SK-N-SH (cell line): ENCODE measurements around the gene ZNF358. TPM values are rescaled to one million over a fixed set of nuclear protein-coding genes. Genes with fewer than 3 reads are reported as not detected.

ENCODE experiments used
- CTCF ChIA-PET: fragments of 300-600, 350-600 bp; formaldehyde crosslinking; extraction: SDS; loops from one replicate; lab custom pipeline; 2021; lab: Yijun Ruan, JAX
- POLR2A ChIA-PET: fragments of 350-600 bp; sonication (Branson Sonifier 250); formaldehyde crosslinking; extraction: SDS; loops from one replicate; lab custom pipeline; 2020; ENCODE audit warnings: antibody characterized with exemption, inconsistent platforms; lab: Yijun Ruan, JAX
- DNase-seq: peaks from one replicate; pipeline ENCODE4 v3.0.0; 2012
- H2AFZ ChIP-seq: fragments of 200-600 bp; sonication (generic); 2 replicates; pipeline ENCODE4 v1.8.1; 2016; ENCODE audit warnings: antibody characterized with exemption, mild to moderate bottlenecking, low read depth
- H3F3A ChIP-seq: fragments of 200-600 bp; sonication (generic); replicated peaks from 2 replicates; pipeline ENCODE3; 2016; ENCODE audit warnings: antibody characterized with exemption, mild to moderate bottlenecking; ENCODE audit not compliant: insufficient read depth
- H3K27ac ChIP-seq, 2 experiments: fragments of 200-500 bp in 1 of 2; fragments of 200-600 bp in 1 of 2; sonication (Bioruptor generic) in 1 of 2; sonication (generic), shearing (Covaris generic) in 1 of 2; 2 replicates each; pipeline versions ENCODE4 v1.5.1 to v1.6.1; 2014 to 2016; ENCODE audit warnings: low read depth in 2 of 2, inconsistent platforms in 1 of 2, low read length in 1 of 2, mild to moderate bottlenecking in 1 of 2, mixed read lengths in 1 of 2
- H3K27me3 ChIP-seq: fragments of 200-600 bp; sonication (generic), shearing (Covaris generic); 2 replicates; pipeline ENCODE4 v1.6.1; 2016; ENCODE audit warnings: mixed run types; ENCODE audit not compliant: insufficient read depth
- H3K36me3 ChIP-seq, 2 experiments: fragments of 200-500 bp in 1 of 2; fragments of 200-600 bp in 1 of 2; sonication (Bioruptor generic) in 1 of 2; sonication (generic) in 1 of 2; replicated peaks in 1 of 2; 2 replicates each; pipeline versions ENCODE3 to v1.5.1; 2014 to 2016; ENCODE audit warnings: low read length in 1 of 2, mild to moderate bottlenecking in 1 of 2; ENCODE audit not compliant: insufficient read depth in 2 of 2, control insufficient read depth in 1 of 2
- H3K4me1 ChIP-seq, 2 experiments: fragments of 200-500 bp in 1 of 2; fragments of 200-600 bp in 1 of 2; sonication (Bioruptor generic) in 1 of 2; sonication (generic), shearing (Covaris generic) in 1 of 2; 2 replicates each; pipeline versions ENCODE4 v1.5.1 to v1.6.1; 2014 to 2016; ENCODE audit warnings: low read depth in 1 of 2, low read length in 1 of 2, mixed run types in 1 of 2; ENCODE audit not compliant: insufficient read depth in 2 of 2, control insufficient read depth in 1 of 2
- H3K4me2 ChIP-seq: fragments of 200-600 bp; sonication (generic), shearing (Covaris generic); 2 replicates; pipeline ENCODE4 v1.6.1; 2017; ENCODE audit warnings: mixed run types
- H3K4me3 ChIP-seq, 2 experiments: fragments of 200-500 bp in 1 of 2; fragments of 200-600 bp in 1 of 2; sonication (Bioruptor generic) in 1 of 2; sonication (generic), shearing (Covaris generic) in 1 of 2; 2 replicates each; pipeline versions ENCODE4 v1.5.1 to v1.8.1; 2014 to 2016; ENCODE audit warnings: low read depth in 2 of 2, inconsistent platforms in 1 of 2, low read length in 1 of 2, mild to moderate bottlenecking in 1 of 2, mixed read lengths in 1 of 2, moderate library complexity in 1 of 2
- H3K79me2 ChIP-seq: fragments of 200-600 bp; sonication (generic); 2 replicates; pipeline ENCODE4 v1.8.1; 2017; ENCODE audit warnings: mild to moderate bottlenecking; ENCODE audit not compliant: insufficient read depth
- H3K9ac ChIP-seq: fragments of 200-600 bp; sonication (generic); 2 replicates; pipeline ENCODE4 v1.6.1; 2017; ENCODE audit warnings: mixed run types
- H3K9me2 ChIP-seq: fragments of 200-600 bp; sonication (generic); 2 replicates; pipeline ENCODE4 v1.6.1; 2017; ENCODE audit warnings: mixed run types
- H3K9me3 ChIP-seq: fragments of 200-600 bp; sonication (generic); 2 replicates; pipeline ENCODE4 v1.6.1; 2017; ENCODE audit warnings: mixed run types, mild to moderate bottlenecking, moderate library complexity
- H4K20me1 ChIP-seq: fragments of 200-600 bp; sonication (generic); 2 replicates; pipeline ENCODE4 v1.6.1; 2017; ENCODE audit warnings: mild to moderate bottlenecking, mixed run types; ENCODE audit not compliant: insufficient read depth
- CHD2 ChIP-seq: fragments of 150-350 bp; IDR thresholded peaks from 2 replicates; pipeline ENCODE4 v1.6.1; 2018; ENCODE audit warnings: low read length; ENCODE audit not compliant: partially characterized antibody
- ELF1 ChIP-seq: IDR thresholded peaks from 2 replicates; pipeline ENCODE4 v1.4.0; 2012
- EP300 ChIP-seq, 2 experiments: IDR thresholded peaks; 2 replicates each; pipeline versions ENCODE4 v1.4.0 to v1.6.1; 2012; ENCODE audit warnings: borderline replicate concordance in 1 of 2, low read depth in 1 of 2, low read length in 1 of 2
- FOSL2 ChIP-seq: IDR thresholded peaks from 2 replicates; pipeline ENCODE4 v1.4.0; 2012; ENCODE audit warnings: low read depth, mild to moderate bottlenecking, moderate library complexity, borderline replicate concordance
- POLR2AphosphoS5 ChIP-seq: IDR thresholded peaks from 2 replicates; pipeline ENCODE4 v1.6.1; 2012; ENCODE audit warnings: low read depth, low read length
- RCOR1 ChIP-seq: fragments of 150-350 bp; IDR thresholded peaks from 2 replicates; pipeline ENCODE4 v1.6.1; 2017; ENCODE audit warnings: antibody characterized with exemption, low read length
- RFX5 ChIP-seq: IDR thresholded peaks from 2 replicates; pipeline ENCODE4 v1.6.1; 2012; ENCODE audit warnings: mild to moderate bottlenecking, improper control_type of control experiment, low read length
- TAF1 ChIP-seq: IDR thresholded peaks from 2 replicates; pipeline ENCODE4 v1.6.1; 2012; ENCODE audit warnings: low read depth, mild to moderate bottlenecking, low read length, moderate library complexity, borderline replicate concordance
- TCF12 ChIP-seq: IDR thresholded peaks from 2 replicates; pipeline ENCODE4 v1.4.0; 2012
- YY1 ChIP-seq: IDR thresholded peaks from 2 replicates; pipeline ENCODE4 v1.4.0; 2012; ENCODE audit warnings: low read depth, mild to moderate bottlenecking
- WGBS: methylation state at CpG from one replicate; pipeline ENCODE4 v1.1.6; 2017; ENCODE audit warnings: low lambda C conversion rate; 5-methylcytosine and 5-hydroxymethylcytosine counted together
- polyA plus RNA-seq, 3 experiments: library from polyadenylated mRNA; depleted of rRNA; stranded (reverse); fragments of >200 nt; gene quantifications; 2 replicates each; pipeline ENCODE4 v1.2.3, GENCODE V29; 2012
- TF ChIP-seq, protein P1 (sequence below): IDR thresholded peaks from 2 replicates; pipeline ENCODE4 v1.4.0; 2012; ENCODE audit warnings: low read depth, borderline replicate concordance
- TF ChIP-seq, protein P2 (sequence below): fragments of 150-350 bp; IDR thresholded peaks from 2 replicates; pipeline ENCODE4 v1.6.1; 2016; ENCODE audit warnings: mild to moderate bottlenecking, low read depth, low read length
- TF ChIP-seq, protein P3 (sequence below): IDR thresholded peaks from 2 replicates; pipeline ENCODE4 v1.4.0; 2012; ENCODE audit warnings: low read depth, borderline replicate concordance
- TF ChIP-seq, protein P4 (sequence below): fragments of 200-600 bp; sonication (generic); IDR thresholded peaks from 2 replicates; pipeline ENCODE4 v1.6.1; 2017; ENCODE audit warnings: antibody characterized with exemption, mild to moderate bottlenecking, moderate library complexity
- TF ChIP-seq, protein P5 (sequence below): IDR thresholded peaks from 2 replicates; pipeline ENCODE4 v1.4.0; 2012; ENCODE audit warnings: low read depth

The ZNF358 gene
- polyA plus RNA-seq, 1 of the 3 experiments (the other 2 are of a cell fraction): 49.3 TPM

- peak overlapping the region; percentile 82 for H3K9ac ChIP-seq
- ChIA-PET POLR2A (interaction anchor here (3.5 kb wide), 1 partner anchor 11 kb away, joined by 16 read pairs; the partner anchor contains the start of gene MCOLN1), CTCF (interaction anchor here (1.9 to 5.0 kb wide), 2 partner anchors 11 to 179 kb away, joined by 7 to 25 read pairs; partner anchors contain the start of gene MCOLN1)
These were observed 17.5 kb downstream of the ZNF358 start for GRCh38 chr19:7533281-7533885.

DNA sequence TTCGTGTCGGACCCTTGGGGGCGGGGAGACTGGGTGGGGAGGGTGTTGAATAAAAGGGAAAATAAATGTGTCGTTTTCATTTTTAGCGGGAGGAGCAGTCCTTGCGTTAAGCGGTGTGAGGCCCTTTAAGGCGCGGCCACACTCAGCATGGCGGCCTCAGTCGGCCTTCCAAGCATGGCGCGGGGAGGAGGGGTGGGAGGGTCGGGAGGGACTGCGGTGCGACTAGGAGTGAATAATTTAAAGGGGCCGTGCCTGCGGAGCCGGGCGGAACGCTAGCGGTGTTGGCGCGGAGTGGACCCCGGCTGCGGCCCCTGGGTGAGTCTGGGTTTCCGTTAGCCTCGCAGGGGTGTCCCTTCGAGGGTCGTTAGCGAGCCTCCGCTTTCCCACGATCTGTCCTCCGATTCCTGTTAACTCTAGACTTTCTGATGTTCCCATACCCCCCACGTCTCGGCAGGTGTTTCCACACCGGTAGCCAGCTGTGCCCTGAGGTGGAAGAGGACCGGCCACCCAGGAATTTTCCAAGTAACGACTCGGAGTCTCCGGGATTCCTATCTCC, 18.1 kb downstream of the ZNF358 start:
- CTCF ChIA-PET: interaction anchor here (1.0 to 5.0 kb wide), 2 partner anchors 12 to 184 kb away, joined by 3 to 25 read pairs; partner anchors contain the start of gene MCOLN1

More at GRCh38 chr19:7533281-7533885, 17.5 kb downstream of the ZNF358 start:
- H2AFZ ChIP-seq: peak overlapping the region; percentile 94
- peak overlapping the region; percentile 49 to 92; a peak in 3 of 4 replicates for H3K27ac ChIP-seq
- H3K9me2 ChIP-seq: no peaks in the 10 kb centered on the region
- H3K4me2 ChIP-seq: peak overlapping the region; percentile 94
- H3K79me2 ChIP-seq: peaks cover 7% of the 10 kb centered on the region
- no peak for DNase-seq
- H4K20me1 ChIP-seq: no peaks in the 10 kb centered on the region
- H3K36me3 ChIP-seq: peaks cover 7 to 10% of the 10 kb centered on the region in 2 experiments
- 39% methylated on average over 20 of the region's 30 CpGs for WGBS
- no peaks in the 10 kb centered on the region for H3F3A ChIP-seq
- H3K4me1 ChIP-seq: peaks cover 0 to 15% of the 10 kb centered on the region in 2 experiments; a peak in 2 of 4 replicates
- H3K27me3 ChIP-seq: no peaks in the 10 kb centered on the region
- no peaks in the 10 kb centered on the region for H3K9me3 ChIP-seq
- TF ChIP-seq YY1 (no peak), RCOR1 (no peak), RFX5 (no peak), TCF12 (no peak), FOSL2 (no peak), EP300 (IDR thresholded peaks at IDR 0.05; ENCODE audit: borderline replicate concordance in 1 of 2, low read depth in 1 of 2, low read length in 1 of 2) (no peak), POLR2AphosphoS5 (no peak)
- TF ChIP-seq, protein P1, sequence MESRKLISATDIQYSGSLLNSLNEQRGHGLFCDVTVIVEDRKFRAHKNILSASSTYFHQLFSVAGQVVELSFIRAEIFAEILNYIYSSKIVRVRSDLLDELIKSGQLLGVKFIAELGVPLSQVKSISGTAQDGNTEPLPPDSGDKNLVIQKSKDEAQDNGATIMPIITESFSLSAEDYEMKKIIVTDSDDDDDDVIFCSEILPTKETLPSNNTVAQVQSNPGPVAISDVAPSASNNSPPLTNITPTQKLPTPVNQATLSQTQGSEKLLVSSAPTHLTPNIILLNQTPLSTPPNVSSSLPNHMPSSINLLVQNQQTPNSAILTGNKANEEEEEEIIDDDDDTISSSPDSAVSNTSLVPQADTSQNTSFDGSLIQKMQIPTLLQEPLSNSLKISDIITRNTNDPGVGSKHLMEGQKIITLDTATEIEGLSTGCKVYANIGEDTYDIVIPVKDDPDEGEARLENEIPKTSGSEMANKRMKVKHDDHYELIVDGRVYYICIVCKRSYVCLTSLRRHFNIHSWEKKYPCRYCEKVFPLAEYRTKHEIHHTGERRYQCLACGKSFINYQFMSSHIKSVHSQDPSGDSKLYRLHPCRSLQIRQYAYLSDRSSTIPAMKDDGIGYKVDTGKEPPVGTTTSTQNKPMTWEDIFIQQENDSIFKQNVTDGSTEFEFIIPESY: no peak
- TF ChIP-seq, protein P2, sequence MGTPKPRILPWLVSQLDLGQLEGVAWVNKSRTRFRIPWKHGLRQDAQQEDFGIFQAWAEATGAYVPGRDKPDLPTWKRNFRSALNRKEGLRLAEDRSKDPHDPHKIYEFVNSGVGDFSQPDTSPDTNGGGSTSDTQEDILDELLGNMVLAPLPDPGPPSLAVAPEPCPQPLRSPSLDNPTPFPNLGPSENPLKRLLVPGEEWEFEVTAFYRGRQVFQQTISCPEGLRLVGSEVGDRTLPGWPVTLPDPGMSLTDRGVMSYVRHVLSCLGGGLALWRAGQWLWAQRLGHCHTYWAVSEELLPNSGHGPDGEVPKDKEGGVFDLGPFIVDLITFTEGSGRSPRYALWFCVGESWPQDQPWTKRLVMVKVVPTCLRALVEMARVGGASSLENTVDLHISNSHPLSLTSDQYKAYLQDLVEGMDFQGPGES: no peak
- peak overlapping the region; percentile 85 to 94 for H3K4me3 ChIP-seq

More for the DNA sequence above, 18.1 kb downstream of the ZNF358 start:
- H3K27me3 ChIP-seq: no peaks in the 10 kb centered on the region
- no peaks in the 10 kb centered on the region for H3F3A ChIP-seq
- H3K36me3 ChIP-seq: peaks cover 13 to 15% of the 10 kb centered on the region in 2 experiments
- TF ChIP-seq, protein P3, sequence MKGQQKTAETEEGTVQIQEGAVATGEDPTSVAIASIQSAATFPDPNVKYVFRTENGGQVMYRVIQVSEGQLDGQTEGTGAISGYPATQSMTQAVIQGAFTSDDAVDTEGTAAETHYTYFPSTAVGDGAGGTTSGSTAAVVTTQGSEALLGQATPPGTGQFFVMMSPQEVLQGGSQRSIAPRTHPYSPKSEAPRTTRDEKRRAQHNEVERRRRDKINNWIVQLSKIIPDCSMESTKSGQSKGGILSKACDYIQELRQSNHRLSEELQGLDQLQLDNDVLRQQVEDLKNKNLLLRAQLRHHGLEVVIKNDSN: peak; percentile 23; the same call in 1 of the 2 replicates
- no peak for TF ChIP-seq TAF1
- TF ChIP-seq ELF1: no peak
- TF ChIP-seq POLR2AphosphoS5: peak; percentile 39; the same call in 1 of the 2 replicates
- TF ChIP-seq YY1: peak; percentile 98
- TF ChIP-seq, protein P4, sequence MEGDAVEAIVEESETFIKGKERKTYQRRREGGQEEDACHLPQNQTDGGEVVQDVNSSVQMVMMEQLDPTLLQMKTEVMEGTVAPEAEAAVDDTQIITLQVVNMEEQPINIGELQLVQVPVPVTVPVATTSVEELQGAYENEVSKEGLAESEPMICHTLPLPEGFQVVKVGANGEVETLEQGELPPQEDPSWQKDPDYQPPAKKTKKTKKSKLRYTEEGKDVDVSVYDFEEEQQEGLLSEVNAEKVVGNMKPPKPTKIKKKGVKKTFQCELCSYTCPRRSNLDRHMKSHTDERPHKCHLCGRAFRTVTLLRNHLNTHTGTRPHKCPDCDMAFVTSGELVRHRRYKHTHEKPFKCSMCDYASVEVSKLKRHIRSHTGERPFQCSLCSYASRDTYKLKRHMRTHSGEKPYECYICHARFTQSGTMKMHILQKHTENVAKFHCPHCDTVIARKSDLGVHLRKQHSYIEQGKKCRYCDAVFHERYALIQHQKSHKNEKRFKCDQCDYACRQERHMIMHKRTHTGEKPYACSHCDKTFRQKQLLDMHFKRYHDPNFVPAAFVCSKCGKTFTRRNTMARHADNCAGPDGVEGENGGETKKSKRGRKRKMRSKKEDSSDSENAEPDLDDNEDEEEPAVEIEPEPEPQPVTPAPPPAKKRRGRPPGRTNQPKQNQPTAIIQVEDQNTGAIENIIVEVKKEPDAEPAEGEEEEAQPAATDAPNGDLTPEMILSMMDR: no peak
- peak; percentile 69 for TF ChIP-seq CHD2
- TF ChIP-seq, protein P5, sequence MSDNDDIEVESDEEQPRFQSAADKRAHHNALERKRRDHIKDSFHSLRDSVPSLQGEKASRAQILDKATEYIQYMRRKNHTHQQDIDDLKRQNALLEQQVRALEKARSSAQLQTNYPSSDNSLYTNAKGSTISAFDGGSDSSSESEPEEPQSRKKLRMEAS: peak; percentile 83
- TF ChIP-seq, all 33 proteins: peak for 5
- no peaks in the 10 kb centered on the region for H3K9me3 ChIP-seq
- H4K20me1 ChIP-seq: no peaks in the 10 kb centered on the region
- H3K9ac ChIP-seq: peak overlapping the region; percentile 82
- POLR2A ChIA-PET: interaction anchor here (1.4 to 3.5 kb wide), 2 partner anchors 11 to 51 kb away, joined by 3 to 16 read pairs; partner anchors contain the start of gene MCOLN1
- peak overlapping the region; percentile 87 to 92 for H3K27ac ChIP-seq
- peaks cover 0 to 15% of the 10 kb centered on the region in 2 experiments; a peak in 2 of 4 replicates for H3K4me1 ChIP-seq
- peak overlapping the region; percentile 94 for H2AFZ ChIP-seq
- WGBS: under 1% methylated on average over 30 of the region's 41 CpGs
- H3K4me3 ChIP-seq: peak overlapping the region; percentile 85 to 94
- H3K79me2 ChIP-seq: peaks cover 7% of the 10 kb centered on the region
- H3K4me2 ChIP-seq: peak overlapping the region; percentile 94
- no peaks in the 10 kb centered on the region for H3K9me2 ChIP-seq
- peak; percentile 95 for DNase-seq
